NCI-H1417 treated with DMSO at 0.1 percent for 48 hours (cell line): ENCODE measurements around the gene TM9SF4.
"Not testable (repeated sequence)": the region's sequence is repeated elsewhere in the genome, so short reads cannot be mapped to it uniquely, and the experiment has no call there.

Experiments
- DNase-seq: peaks from one replicate; lab custom pipeline; 2025; lab: John Stamatoyannopoulos, UW

Gene TM9SF4

DNA sequence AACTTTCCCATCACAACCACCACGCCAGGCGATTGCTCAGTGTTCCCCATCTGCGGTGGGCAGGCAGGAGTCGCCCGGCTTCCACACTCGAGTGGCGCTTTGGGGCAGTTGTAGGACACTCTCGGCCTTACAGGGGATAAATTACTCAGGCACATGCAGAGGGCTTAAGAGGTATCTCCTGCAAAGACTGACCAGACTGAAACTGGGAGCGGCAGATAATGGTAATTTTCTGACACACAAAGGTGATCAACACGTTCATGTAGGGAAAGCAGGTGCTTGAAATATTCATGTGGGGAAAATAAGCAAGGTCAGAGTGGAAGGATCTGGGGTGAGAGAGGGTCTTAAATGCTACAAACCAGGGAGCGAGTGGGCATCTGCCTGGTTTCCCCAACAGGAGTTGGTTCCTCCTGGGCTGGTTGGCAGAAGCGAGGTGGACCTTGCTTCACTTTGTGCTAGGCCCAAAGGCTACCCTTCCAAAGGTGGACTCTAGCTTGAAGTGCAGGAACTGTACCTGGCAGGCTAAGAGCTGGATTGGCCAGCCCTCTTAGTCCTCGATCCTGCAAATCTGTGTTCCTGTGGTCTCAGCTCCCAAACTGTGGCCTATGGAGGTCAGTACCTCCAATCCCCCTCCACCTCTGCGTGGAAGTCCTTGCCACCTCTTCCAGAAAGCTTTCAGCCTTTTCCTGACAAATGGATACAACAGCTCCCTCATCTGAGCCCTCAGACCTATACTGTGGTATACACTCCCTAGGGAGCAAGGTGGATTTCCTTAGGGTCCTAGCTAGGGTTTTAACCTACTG is 81.3 kb downstream of the TM9SF4 start:
- DNase-seq: no peak

DNA sequence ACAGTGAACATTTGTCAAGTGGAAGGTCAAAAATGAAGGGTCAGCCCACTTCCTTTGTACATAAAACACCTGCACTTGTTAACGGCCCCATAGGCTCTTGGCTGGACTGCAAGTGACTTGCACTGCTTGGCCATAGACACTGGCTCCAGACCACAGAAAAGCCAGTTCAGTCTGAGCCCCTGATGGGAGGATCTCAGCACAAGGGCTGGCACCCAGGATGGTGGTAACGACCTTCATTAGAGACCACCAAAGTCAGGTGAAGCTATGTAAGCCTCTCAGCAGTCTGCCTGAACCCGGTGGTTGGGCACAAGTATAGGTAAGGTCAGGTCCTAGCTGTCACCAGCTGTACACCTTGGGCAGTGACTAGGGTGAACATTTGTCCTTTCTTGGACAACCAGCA is 81.9 kb downstream of the TM9SF4 start:
- no peak for DNase-seq

DNA sequence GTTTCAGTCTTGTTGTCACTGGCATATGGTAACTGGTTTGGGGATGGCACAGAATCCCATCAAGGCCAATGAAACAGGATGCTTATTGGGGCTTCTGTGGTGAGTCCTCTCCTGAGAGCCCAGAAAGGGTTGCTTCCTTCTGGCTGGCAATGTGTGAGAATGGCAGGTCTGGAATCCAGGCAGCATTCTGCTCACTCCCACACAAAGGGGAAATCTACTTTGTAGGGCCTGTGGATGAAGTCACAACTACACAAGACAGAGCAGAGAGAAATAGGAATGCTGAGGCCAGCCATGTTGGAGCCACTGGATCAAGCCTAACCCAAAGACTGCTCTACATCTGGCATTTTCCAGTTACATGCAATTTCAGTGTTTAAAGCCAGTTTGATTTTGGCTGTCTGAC is 82.4 kb downstream of the TM9SF4 start:
- DNase-seq: no peak

GRCh38 chr20:32192698-32193097 is 83.2 kb downstream of the TM9SF4 start:
- DNase-seq: no peak

DNA sequence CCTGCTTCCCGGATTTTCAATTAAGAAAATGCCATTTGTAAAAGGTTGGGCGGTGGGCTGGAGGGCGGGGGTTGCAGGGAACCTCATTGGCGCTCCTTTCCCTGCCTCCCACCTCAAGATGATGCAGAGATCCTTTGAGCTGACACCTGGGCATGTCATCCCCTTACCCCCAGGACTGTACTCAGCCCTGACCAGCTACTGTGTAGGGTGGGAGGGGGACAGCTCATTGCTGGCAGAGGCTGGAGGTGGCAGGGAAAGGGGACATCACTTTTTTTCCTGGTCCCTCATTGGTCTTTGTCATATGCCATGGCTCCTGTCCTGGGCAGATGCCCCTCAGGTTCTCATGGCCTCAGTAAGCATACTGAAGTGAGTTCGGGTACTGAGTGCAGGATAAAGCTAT is 83.8 kb downstream of the TM9SF4 start:
- not testable (repeated sequence) for DNase-seq

- DNase-seq: no peak
Measured at GRCh38 chr20:32193996-32194395, 84.5 kb downstream of the TM9SF4 start.

DNA sequence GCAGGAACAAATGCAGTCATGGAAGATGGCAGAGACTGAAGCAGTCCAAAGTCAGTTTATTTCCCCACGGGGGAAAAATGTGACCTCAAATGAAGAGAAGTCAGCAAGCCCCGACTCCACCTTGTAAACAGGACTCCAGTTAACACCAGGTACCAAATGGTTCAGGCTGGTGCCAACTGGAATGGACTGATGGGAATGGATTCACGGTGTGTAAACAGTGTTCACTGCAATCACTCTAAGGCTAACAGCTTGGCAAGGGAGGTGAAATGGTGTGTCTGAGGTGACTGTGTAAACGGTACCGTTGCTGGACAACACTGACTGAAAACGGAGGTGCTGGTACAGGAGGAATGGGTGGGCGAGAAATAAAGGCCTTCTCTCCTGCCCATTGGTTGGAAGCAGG is 86.1 kb downstream of the TM9SF4 start:
- DNase-seq: no peak

DNA sequence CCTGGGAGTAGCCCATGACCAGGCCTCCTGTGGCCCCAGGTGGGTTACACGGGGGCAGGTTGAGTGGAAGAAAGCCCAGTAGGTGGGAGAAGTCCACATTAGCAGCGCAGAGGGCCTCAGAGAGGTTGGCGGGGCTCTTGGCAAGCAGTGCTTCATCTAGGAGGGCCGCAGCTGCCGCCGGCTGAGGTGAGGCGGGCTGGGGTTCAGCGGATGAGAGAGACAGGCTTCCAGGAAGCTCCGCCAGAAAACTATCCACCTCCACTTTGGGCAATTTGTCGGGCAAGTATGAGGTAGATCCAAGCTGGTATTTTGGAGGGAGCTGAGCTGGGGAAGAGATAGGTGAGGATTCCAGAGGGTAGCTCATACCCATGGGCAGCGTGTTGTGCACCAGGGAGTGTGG is 87.1 kb downstream of the TM9SF4 start:
- DNase-seq: not testable (repeated sequence)

GRCh38 chr20:32197136-32197535 is 87.6 kb downstream of the TM9SF4 start:
- not testable (repeated sequence) for DNase-seq

GRCh38 chr20:32199006-32199405 is 89.5 kb downstream of the TM9SF4 start:
- DNase-seq: no peak

GRCh38 chr20:32201296-32201976 is 91.9 kb downstream of the TM9SF4 start:
- DNase-seq: no peak

- DNase-seq: no peak
Measured at GRCh38 chr20:32201977-32202363, 92.5 kb downstream of the TM9SF4 start.

DNA sequence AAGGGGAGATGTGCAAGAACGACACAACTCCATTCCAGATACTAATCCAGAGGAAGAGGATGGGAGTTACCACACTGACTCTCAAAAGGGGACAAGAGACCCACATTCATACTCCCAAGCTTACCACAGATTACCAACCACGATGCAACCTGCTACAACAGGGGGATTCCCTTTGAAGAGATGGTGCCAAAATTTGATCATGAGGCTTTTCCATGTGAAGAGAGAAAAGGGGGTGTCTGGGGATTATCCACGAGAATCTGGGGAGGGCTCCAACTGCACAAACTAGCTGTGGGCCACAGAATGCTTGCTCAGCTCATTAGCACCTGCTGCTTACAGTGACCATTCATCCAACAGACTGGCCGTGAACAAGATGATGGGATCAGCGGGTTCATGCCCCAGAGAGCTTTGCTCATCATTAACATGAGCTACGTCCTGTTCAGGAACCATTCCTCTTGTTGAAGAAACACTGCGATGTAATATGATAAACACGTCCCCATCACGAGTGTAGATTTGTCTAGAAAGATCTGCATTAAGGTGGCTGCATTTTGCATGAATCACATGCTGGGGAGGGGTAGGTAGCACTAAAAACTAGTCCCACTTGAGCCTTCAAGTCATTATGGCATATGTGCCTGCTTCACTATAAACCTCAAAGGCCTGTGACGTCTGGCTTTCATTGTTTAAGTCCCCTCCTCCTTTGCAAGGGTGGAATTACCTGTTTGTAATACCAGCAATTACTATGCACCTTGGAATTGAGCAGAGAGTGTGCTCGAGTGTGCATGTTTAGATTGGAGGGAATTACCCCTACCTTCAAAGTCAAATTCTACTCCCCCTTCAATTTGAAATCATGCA is 94.1 kb downstream of the TM9SF4 start:
- DNase-seq: no peak

DNA sequence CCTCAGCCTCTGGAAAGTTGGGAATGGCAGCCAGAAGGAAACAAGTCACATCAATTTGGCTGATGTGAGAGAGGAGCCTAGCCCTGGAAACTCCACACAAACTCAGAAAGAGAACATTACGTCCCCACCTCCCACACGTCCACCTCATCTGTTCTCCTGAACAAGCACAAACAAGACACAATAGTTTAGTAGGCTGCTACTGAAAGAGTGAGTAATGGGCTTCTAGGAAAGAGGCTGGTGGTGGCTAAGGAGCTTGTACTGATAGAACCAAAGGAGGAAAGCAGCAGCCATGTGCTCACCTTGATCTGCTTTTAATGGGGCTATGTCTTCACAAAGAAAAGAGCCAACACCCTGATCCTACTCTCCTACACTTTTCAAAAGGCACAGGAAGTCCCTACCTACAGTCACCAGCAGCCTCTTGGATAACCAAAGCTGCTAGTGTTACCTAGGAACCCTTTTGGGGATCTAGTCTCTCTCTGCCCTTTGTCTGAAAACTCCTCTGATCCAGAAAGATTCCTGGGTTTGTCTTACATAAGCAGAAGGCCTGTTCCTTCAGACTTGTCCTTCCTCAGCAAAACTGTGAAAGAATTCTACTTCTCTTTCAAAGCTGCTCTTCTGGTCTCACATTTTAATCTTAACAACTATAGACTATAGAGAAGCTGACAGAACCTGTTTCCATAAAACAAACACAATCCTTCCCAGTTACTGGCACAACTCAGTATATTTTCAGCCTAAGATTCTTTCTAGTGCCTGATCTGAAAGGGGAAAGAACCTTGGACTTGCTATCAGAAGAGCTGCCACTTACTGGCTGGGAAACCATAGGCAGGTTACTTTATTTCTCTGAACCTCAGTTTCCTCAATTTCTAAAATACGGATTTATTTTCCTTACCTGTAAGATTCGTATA is 94.9 kb downstream of the TM9SF4 start:
- DNase-seq: no peak

DNA sequence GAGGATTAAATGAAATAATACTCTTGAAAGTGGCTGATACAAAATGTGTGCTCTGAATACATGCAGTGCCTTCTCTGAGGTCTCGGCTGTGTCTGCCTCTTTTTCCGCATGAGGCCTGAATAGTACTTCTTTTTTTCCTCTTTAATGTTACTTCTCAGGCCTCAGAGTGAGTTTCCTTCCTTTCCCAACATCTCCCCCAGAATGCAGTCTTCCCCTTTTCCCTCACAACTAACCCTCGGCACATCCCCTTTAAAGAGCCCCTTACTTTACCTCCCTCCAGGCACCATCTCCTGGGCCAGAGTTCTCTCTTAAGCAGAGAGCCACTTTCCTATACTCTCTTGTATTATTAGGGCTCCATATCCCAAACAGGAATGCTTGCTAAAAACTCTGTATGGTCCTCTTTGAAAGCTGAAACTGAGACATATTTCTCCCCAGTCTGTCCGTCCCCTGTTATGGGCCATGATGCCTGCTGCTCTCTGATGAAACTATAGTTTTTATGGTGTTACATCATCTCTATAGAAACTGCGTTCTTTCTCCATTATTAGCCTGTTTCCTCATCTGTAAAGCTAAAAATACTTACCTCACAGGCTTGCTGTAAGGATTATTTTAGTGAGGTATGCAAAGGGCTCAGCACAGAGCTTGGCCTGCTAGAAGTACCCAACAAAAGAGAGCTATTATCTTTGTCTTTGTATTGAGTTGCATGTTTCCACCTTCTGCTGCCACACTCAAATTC is 95.8 kb downstream of the TM9SF4 start:
- no peak for DNase-seq

DNA sequence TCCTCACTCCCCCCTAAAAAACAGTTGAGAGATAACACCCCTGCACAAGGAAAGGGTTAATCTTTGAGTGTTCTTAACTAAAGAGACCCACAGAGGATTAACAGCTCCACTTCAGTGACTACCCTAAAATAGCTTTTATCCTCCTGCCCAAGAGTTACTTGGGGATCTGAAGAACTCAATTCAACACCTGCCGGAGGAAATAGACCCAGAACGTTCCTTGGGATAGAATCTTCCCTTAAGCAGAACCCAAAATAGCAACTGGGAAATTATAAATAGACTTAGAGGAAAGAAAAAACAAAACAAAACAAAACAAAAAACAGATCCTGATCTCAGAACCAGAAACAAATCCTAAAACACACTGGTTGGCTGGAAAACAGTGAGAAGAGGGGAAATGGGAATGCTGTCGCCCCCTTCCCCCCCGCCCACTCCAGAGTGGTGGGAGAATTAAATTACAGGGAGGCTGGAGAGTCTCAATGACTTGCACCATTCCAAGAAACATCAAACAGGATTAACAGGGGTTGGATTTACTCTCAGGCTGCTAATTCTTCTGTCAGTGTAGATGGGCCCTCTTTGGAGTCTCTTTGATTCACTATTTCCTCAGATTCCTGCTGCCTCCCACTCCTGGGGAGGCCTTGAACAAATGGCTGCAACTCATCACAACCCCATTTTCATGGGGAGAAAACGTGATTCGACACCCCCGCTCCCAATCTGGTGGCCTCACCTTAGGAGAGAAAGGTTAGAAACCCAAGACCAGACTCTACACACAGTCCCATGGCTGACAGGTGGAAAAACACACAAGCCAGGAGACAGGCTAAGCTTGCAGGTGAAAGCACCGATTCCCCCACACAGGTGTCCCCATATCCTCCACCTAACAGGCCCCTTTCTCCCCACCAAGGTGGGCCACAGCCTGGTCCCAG is 96.6 kb downstream of the TM9SF4 start:
- DNase-seq: no peak

GRCh38 chr20:32206760-32207625 is 97.5 kb downstream of the TM9SF4 start:
- no peak for DNase-seq

DNA sequence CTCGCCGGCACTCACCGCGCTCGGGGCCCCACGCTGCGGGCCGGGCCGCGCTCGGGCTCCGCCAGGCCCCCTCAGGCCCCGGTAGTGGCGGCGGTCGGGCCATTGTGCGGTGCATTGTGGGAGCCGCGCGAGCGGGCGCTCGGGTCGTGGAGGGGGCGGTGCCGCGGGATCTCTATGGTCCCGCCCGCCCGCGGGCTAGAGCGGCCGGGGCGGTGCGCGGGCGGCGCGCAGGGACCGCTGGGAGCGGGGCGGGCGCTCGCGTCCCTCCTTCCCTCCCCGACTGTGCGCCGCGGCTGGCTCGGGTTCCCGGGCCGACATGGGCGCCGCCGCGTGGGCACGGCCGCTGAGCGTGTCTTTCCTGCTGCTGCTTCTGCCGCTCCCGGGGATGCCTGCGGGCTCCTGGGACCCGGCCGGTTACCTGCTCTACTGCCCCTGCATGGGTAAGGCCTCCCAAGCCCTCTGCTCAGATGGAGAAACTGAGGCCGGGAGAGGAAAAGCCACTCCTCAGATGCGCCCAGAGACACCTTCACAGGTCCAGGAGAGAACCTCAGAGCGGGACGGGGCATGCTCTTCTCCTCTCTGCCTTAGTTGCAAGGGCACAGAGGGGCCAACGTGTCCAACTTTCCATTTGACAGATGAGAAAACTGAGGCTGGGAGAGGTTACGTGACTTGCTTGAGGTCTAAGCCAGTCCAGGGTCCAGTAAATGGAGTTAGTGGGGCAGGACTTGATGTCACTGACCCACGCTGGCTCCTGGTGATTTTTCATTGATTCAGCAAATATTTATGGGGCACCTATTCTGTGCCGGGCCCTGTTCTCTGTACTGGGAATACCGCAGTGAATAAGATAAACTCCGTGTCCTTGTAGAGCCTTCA is 98.3 kb downstream of the TM9SF4 start, which contains the start of the genes PLAGL2 and POFUT1:
Gene PLAGL2 (minus strand): TSS at position 118 of the 873 bp plus-strand sequence. CDS start 5,565 bp downstream, outside the sequence.
Gene POFUT1 (plus strand): TSS at position 255 of the 873 bp plus-strand sequence. CDS start 62 bp downstream, at position 317.
- DNase-seq: peak; percentile 42
